ENCODE results near the gene AKNA. TPM values are rescaled to one million over a fixed set of nuclear protein-coding genes. Genes with fewer than 3 reads are reported as not detected.

Gene AKNA
- polyA plus RNA-seq, 1 experiment: 7.0 TPM

DNA sequence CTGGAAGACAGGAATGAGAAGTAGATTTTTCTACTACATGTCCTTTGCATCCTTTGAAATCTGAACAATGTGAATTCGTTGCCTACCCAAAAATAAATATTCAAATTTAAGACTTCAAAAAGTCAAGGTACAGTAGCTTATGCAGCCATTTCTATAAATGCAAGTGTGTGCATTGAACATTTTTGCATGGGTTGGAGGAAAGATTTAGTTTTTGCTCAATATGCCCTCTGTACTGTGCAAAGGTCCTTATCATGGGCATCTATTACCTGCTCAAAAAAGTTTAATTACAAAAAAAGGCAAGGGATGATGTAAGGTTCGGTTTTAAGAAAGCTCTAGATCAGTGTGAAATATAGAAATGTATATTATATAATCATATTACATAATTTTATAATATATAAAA lies 22.6 kb downstream of the AKNA start:
- no peaks in the 10 kb centered on the region for H3K9me3 ChIP-seq (ENCODE audit: control insufficient read depth, insufficient read depth, low read length)
- no peak overlapping the region for H3K4me3 ChIP-seq (ENCODE audit: low read depth, low read length)
- ChIA-PET POLR2A (interaction anchor here (0.9 to 1.8 kb wide), 2 partner anchors 16 to 22 kb away, joined by 3 to 9 read pairs; partner anchors contain the start of gene AKNA), CTCF (interaction anchor here (0.6 to 1.5 kb wide), 3 partner anchors 11 to 70 kb away, joined by 3 read pairs; no protein-coding TSS in a partner anchor)
- H3K27ac ChIP-seq (ENCODE audit: low read depth, low read length): no peak overlapping the region
- no peaks in the 10 kb centered on the region for H3K27me3 ChIP-seq (ENCODE audit: control insufficient read depth, insufficient read depth, low read length)
- TF ChIP-seq, protein P1, sequence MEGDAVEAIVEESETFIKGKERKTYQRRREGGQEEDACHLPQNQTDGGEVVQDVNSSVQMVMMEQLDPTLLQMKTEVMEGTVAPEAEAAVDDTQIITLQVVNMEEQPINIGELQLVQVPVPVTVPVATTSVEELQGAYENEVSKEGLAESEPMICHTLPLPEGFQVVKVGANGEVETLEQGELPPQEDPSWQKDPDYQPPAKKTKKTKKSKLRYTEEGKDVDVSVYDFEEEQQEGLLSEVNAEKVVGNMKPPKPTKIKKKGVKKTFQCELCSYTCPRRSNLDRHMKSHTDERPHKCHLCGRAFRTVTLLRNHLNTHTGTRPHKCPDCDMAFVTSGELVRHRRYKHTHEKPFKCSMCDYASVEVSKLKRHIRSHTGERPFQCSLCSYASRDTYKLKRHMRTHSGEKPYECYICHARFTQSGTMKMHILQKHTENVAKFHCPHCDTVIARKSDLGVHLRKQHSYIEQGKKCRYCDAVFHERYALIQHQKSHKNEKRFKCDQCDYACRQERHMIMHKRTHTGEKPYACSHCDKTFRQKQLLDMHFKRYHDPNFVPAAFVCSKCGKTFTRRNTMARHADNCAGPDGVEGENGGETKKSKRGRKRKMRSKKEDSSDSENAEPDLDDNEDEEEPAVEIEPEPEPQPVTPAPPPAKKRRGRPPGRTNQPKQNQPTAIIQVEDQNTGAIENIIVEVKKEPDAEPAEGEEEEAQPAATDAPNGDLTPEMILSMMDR (IDR thresholded peaks at IDR 0.05; ENCODE audit: low read depth, low read length): no peak
- no peak for DNase-seq (ENCODE audit: low read depth, low spot score)

DNA sequence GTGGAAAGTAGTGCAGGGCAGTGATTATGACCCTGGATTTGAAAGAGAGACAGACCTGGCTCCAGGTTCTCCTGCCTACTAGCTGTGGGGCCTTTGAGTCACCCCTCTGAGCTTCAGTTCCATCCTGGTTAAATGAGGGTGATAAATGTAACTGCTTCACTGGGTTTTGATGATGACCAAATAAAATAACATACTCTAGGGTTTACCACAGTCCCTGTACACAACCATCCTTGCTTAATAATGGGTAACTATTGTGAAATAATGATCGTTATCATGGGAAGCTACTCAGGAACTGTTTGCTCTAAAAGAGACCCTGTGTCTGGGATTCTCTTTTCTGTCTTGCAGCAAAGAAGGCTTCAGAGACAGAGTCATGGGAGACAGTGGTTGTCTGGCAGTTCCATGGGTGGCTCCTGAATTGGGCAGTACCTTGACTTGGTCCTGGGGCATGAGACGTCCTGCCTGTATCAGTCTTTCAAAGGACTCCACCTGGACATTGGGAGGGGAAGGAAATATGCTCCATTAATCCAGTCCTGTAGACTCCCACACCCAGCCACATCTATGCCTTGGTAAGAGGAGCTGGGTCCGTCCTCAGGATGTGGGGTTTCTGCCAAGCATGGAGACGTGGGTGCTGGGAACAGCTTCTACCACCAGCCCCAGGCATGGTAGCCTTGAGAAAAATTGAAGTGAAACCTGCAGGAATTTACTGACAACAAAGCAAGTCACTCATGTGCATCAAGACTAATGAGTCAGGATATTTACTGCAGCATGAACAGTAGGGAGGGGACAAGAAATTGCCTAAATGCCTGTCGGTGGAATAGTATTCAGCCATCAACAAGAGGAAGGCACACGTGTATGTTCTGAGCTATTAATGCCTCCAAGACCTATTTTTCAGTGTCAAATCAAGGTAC lies 23.4 kb downstream of the AKNA start:
- Histone ChIP-seq H3K9me3 (ENCODE audit: control insufficient read depth, insufficient read depth, low read length) (no peaks in the 10 kb centered on the region), H3K4me3 (ENCODE audit: low read depth, low read length) (no peak overlapping the region), H3K27me3 (ENCODE audit: control insufficient read depth, insufficient read depth, low read length) (no peaks in the 10 kb centered on the region), H3K27ac (ENCODE audit: low read depth, low read length) (peak overlapping the region; percentile 34)
- ChIA-PET CTCF (interaction anchor here (0.8 to 1.5 kb wide), 4 partner anchors 11 to 282 kb away, joined by 3 to 5 read pairs (median 3); no protein-coding TSS in a partner anchor), POLR2A (interaction anchor here (0.9 to 1.8 kb wide), 3 partner anchors 9 to 23 kb away, joined by 3 to 9 read pairs (median 4); partner anchors contain the start of gene AKNA)
- DNase-seq (ENCODE audit: low read depth, low spot score): peak; percentile 42
- TF ChIP-seq, protein P1 (IDR thresholded peaks at IDR 0.05; ENCODE audit: low read depth, low read length): no peak

DNA sequence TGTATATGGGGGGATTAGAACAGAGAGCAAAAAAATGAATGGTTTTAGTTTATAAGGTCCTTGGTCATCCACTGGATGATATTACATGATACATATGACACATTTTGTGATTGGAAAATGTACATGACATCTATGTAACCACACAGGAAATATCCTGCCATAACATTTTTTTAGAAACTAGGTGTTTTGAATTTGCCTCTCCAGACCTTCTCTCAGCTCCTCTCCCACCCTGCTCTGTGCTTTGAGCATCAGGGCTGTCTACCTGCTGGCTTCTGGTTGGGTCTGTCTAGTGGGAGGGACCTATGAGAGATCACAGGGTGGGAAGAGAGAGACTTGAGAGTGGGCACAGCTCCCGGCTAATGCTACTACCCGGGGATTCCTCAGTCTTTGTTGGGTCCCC lies 24.4 kb downstream of the AKNA start:
- POLR2A ChIA-PET: interaction anchor here (1.2 to 1.8 kb wide), 2 partner anchors 10 to 24 kb away, joined by 4 to 9 read pairs; partner anchors contain the start of gene AKNA
- Histone ChIP-seq H3K4me3 (ENCODE audit: low read depth, low read length) (no peak overlapping the region), H3K27me3 (ENCODE audit: control insufficient read depth, insufficient read depth, low read length) (no peaks in the 10 kb centered on the region), H3K9me3 (ENCODE audit: control insufficient read depth, insufficient read depth, low read length) (no peaks in the 10 kb centered on the region), H3K27ac (ENCODE audit: low read depth, low read length) (no peak overlapping the region)
- CTCF ChIA-PET: interaction anchor here (1.1 to 1.5 kb wide), 2 partner anchors 24 to 281 kb away, joined by 5 read pairs; no protein-coding TSS in a partner anchor
- DNase-seq (ENCODE audit: low read depth, low spot score): no peak
- TF ChIP-seq, protein P1 (IDR thresholded peaks at IDR 0.05; ENCODE audit: low read depth, low read length): no peak

DNA sequence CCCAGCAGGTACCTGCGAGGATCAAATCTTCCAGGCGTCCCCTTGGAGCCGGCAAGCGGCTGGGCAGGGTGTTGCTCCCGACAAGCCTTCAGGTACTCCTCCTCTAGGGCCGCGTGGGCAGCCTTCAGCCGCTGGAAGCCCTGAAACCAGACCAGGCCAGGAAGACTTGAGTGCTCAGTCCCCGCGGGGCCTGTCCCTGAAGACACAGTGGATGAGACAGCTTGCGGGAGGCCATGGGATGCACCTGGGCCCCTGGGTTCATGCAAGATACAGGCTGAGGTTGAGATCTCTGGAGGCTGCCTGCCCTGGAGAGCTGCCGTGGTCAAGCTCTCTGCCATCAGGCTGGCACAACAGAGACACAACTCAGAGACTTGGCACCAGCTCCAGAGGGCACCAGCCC lies 25.4 kb downstream of the AKNA start:
- DNase-seq (ENCODE audit: low read depth, low spot score): no peak
- Histone ChIP-seq H3K27me3 (ENCODE audit: control insufficient read depth, insufficient read depth, low read length) (no peaks in the 10 kb centered on the region), H3K9me3 (ENCODE audit: control insufficient read depth, insufficient read depth, low read length) (no peaks in the 10 kb centered on the region), H3K4me3 (ENCODE audit: low read depth, low read length) (no peak overlapping the region), H3K27ac (ENCODE audit: low read depth, low read length) (no peak overlapping the region)
- TF ChIP-seq, protein P1 (IDR thresholded peaks at IDR 0.05; ENCODE audit: low read depth, low read length): no peak
- CTCF ChIA-PET: interaction anchor here (1.1 kb wide), 1 partner anchor 23 kb away, joined by 5 read pairs; no protein-coding TSS in a partner anchor
- POLR2A ChIA-PET: interaction anchor here (0.8 kb wide), 1 partner anchor 13 kb away, joined by 3 read pairs; no protein-coding TSS in a partner anchor

DNA sequence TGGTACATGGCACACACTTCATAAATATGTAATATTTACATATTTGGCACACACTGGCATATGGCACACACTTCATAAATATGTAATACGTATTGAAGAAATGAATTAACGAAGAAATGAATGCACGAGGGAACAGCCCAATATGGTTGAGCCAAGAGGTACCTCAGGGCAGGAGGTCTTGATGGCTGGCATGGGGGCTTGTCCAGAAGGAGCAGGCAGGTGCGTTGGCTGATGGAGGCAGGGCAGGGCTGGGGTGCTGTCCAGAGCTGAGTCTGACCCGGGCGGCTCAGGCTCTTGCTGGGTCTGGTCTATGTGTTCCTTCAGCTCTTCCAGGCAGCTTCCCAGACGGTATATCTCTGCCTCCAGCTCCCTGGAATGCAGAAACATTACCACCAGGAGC lies 26.2 kb downstream of the AKNA start:
- Histone ChIP-seq H3K9me3 (ENCODE audit: control insufficient read depth, insufficient read depth, low read length) (no peaks in the 10 kb centered on the region), H3K27ac (ENCODE audit: low read depth, low read length) (no peak overlapping the region), H3K27me3 (ENCODE audit: control insufficient read depth, insufficient read depth, low read length) (no peaks in the 10 kb centered on the region), H3K4me3 (ENCODE audit: low read depth, low read length) (no peak overlapping the region)
- ChIA-PET POLR2A (no interaction called here), CTCF (no interaction called here)
- TF ChIP-seq, protein P1 (IDR thresholded peaks at IDR 0.05; ENCODE audit: low read depth, low read length): no peak
- DNase-seq (ENCODE audit: low read depth, low spot score): no peak

All from AG04450 (cell line).